Sigmoid colon (tissue), 7 donors: ENCODE results near the gene TMEM203. TPM values are rescaled to one million over a fixed set of nuclear protein-coding genes. Genes with fewer than 3 reads are reported as not detected.
A peak's percentile ranks its signal among the peaks of the same experiment; 100 is the strongest.

Experiments
- DNase-seq: peaks from one replicate; pipeline ENCODE4 v3.0.0-alpha.2; 2019
- H3K27ac ChIP-seq, 4 donors: fragments of 200-600 bp; sonication (generic); one replicate each; pipeline ENCODE4 v1.5.1; 2016 to 2019; ENCODE audit warnings: mild to moderate bottlenecking in 1 of 4
- H3K27me3 ChIP-seq, 3 donors: fragments of 200-600 bp; sonication (generic); one replicate each; pipeline ENCODE4 v1.5.1; 2019; ENCODE audit warnings: mild to moderate bottlenecking in 1 of 3
- H3K36me3 ChIP-seq, 4 donors: fragments of 200-600 bp; sonication (generic); one replicate each; pipeline ENCODE4 v1.5.1; 2016 to 2019
- H3K4me1 ChIP-seq, 4 donors: fragments of 200-600 bp; sonication (generic); one replicate each; pipeline ENCODE4 v1.5.1; 2017 to 2019
- H3K4me3 ChIP-seq, 4 donors: fragments of 200-600 bp; sonication (generic); one replicate each; pipeline ENCODE4 v1.5.1; 2017 to 2019; ENCODE audit warnings: mild to moderate bottlenecking in 2 of 4, moderate library complexity in 1 of 4
- H3K9me3 ChIP-seq, 4 donors: fragments of 200-600 bp in 3 of 4; sonication (generic) in 3 of 4; one replicate each; pipeline versions ENCODE4 v1.5.1 to v1.6.1; 2013 to 2019
- CTCF ChIP-seq, 4 experiments: fragments of 450-650 bp in 3 of 4; fragments of 200-600 bp in 1 of 4; IDR thresholded peaks; one replicate each; pipeline ENCODE4 v1.5.1; 2016 to 2019; ENCODE audit warnings: antibody characterized with exemption in 4 of 4, mild to moderate bottlenecking in 3 of 4, moderate library complexity in 2 of 4
- EP300 ChIP-seq, 4 donors: sonication (generic); formaldehyde crosslinking; IDR thresholded peaks; one replicate each; pipeline ENCODE4 v1.6.1; 2017; ENCODE audit warnings: antibody characterized with exemption in 4 of 4
- POLR2A ChIP-seq, 2 donors: fragments of 450-650 bp; IDR thresholded peaks; one replicate each; pipeline ENCODE4 v1.6.1; 2016; ENCODE audit warnings: antibody characterized with exemption in 2 of 2, mild to moderate bottlenecking in 2 of 2, moderate library complexity in 2 of 2
- POLR2AphosphoS5 ChIP-seq, 4 donors: sonication (generic); formaldehyde crosslinking; IDR thresholded peaks; one replicate each; pipeline ENCODE4 v1.6.1; 2017; ENCODE audit warnings: antibody characterized with exemption in 4 of 4
- WGBS, 2 donors: extraction: QIAGEN DNeasy Blood & Tissue Kit; methylation state at CpG; one replicate each; pipeline ENCODE4 v1.1.7; 2013; 5-methylcytosine and 5-hydroxymethylcytosine counted together
- intact Hi-C: fragments of 100-400 bp; cut with DNase I; formaldehyde crosslinking; loops from one replicate; pipeline ENCODE4 v1.15.1; 2023
- polyA plus RNA-seq, 3 donors: library from polyadenylated mRNA; stranded (reverse); fragments of 200-250 nt; gene quantifications; one replicate each; pipeline ENCODE4 v1.2.3, GENCODE V29; 2013
- total RNA-seq, 4 donors: library from RNA; depleted of rRNA; stranded (reverse); fragments of >200 nt; gene quantifications; one replicate each; pipeline ENCODE4 v1.1.0, GENCODE V29; 2016
- donor health status: healthy with polysubstance abuse.
- donor health status: Bipolar disorder and iron deficiency.
- donor health status: healthy.

The TMEM203 gene
- total and polyA plus RNA-seq, 7 donors: 24.8 to 42.0 (median 33.2) TPM

GRCh38 chr9:137164370-137165249, 40.8 kb downstream of the TMEM203 start:
- 79 to 86% methylated on average over 34 of the region's 34 CpGs for WGBS, 2 donors
- Histone ChIP-seq H3K27me3 (peaks cover 94 to 100% (median 100%) of the 10 kb centered on the region in 3 donors), H3K36me3 (no peaks in the 10 kb centered on the region), H3K4me1 (peaks cover 0 to 51% (median 49%) of the 10 kb centered on the region in 4 donors), H3K27ac (no peak overlapping the region), H3K9me3 (no peaks in the 10 kb centered on the region), H3K4me3 (no peak overlapping the region)
- no peak for TF ChIP-seq POLR2A (IDR thresholded peaks at IDR 0.05)
- TF ChIP-seq POLR2AphosphoS5 (IDR thresholded peaks at IDR 0.05): no peak
- TF ChIP-seq CTCF (IDR thresholded peaks at IDR 0.05): no peak
- intact Hi-C loops: no loop called here
- DNase-seq: no peak

- intact Hi-C loops: no loop called here
- Histone ChIP-seq H3K4me1 (peaks cover 0 to 43% (median 41%) of the 10 kb centered on the region in 4 donors), H3K9me3 (no peaks in the 10 kb centered on the region), H3K4me3 (no peak overlapping the region), H3K27ac (no peak overlapping the region), H3K27me3 (peaks cover 94 to 100% (median 100%) of the 10 kb centered on the region in 3 donors), H3K36me3 (no peaks in the 10 kb centered on the region)
- no peak for DNase-seq
- TF ChIP-seq POLR2AphosphoS5 (IDR thresholded peaks at IDR 0.05) (no peak), EP300 (IDR thresholded peaks at IDR 0.05) (no peak), CTCF (IDR thresholded peaks at IDR 0.05) (no peak), POLR2A (IDR thresholded peaks at IDR 0.05) (no peak)
- 83% methylated on average over 22 of the region's 22 CpGs for WGBS, 2 donors
Measured at GRCh38 chr9:137163805-137164204, 41.6 kb downstream of the TMEM203 start.

- peaks cover 93 to 100% (median 100%) of the 10 kb centered on the region in 3 donors for H3K27me3 ChIP-seq
- TF ChIP-seq EP300 (IDR thresholded peaks at IDR 0.05): no peak
- TF ChIP-seq POLR2A (IDR thresholded peaks at IDR 0.05): no peak
- TF ChIP-seq POLR2AphosphoS5 (IDR thresholded peaks at IDR 0.05): no peak
- TF ChIP-seq CTCF (IDR thresholded peaks at IDR 0.05): no peak
- no peaks in the 10 kb centered on the region for H3K36me3 ChIP-seq
- peaks cover 0 to 38% (median 36%) of the 10 kb centered on the region in 4 donors for H3K4me1 ChIP-seq
- H3K4me3 ChIP-seq: peak overlapping the region in 2 of 4 donors; percentile 23 to 33
- intact Hi-C loops: no loop called here
- no peak overlapping the region for H3K27ac ChIP-seq
- no peaks in the 10 kb centered on the region for H3K9me3 ChIP-seq
- DNase-seq: no peak
- WGBS, 2 donors: 31 to 45% methylated on average over 26 of the region's 26 CpGs
Measured at GRCh38 chr9:137163365-137163715, 42.1 kb downstream of the TMEM203 start.

- H3K4me1 ChIP-seq: peaks cover 0 to 32% (median 30%) of the 10 kb centered on the region in 4 donors
- intact Hi-C loops: no loop called here
- H3K36me3 ChIP-seq: no peaks in the 10 kb centered on the region
- H3K27ac ChIP-seq: no peak overlapping the region
- DNase-seq: no peak
- peaks cover 87 to 100% (median 100%) of the 10 kb centered on the region in 3 donors for H3K27me3 ChIP-seq
- no peak for TF ChIP-seq EP300 (IDR thresholded peaks at IDR 0.05)
- no peak for TF ChIP-seq POLR2AphosphoS5 (IDR thresholded peaks at IDR 0.05)
- no peak for TF ChIP-seq CTCF (IDR thresholded peaks at IDR 0.05)
- no peak for TF ChIP-seq POLR2A (IDR thresholded peaks at IDR 0.05)
- peak overlapping the region in 2 of 4 donors; percentile 23 to 33 for H3K4me3 ChIP-seq
- WGBS, 2 donors: 7 to 23% methylated on average over 74 of the region's 74 CpGs
- H3K9me3 ChIP-seq: no peaks in the 10 kb centered on the region
Measured at GRCh38 chr9:137162505-137163364, 42.7 kb downstream of the TMEM203 start.
